ENCODE data around the gene STX7. TPM values are rescaled to one million over a fixed set of nuclear protein-coding genes. Genes with fewer than 3 reads are reported as not detected.

STX7 gene
- total RNA-seq, 4 donors from 2014 or later: 30.1 to 48.2 (median 33.3) TPM

DNA sequence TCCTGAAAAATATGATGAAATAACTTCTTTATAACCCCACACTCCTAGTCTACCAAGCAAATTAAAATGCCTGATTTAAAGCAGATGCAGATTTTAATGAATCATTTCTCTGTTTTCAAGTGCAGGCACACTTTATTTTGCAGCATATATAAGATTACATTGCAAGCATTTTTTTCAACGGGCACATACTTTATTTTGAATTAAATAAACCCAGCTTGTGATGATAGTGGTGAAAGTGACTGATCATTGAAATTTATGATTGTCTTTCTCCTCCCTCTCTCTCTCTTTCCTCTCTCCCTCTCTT, 99.5 kb downstream of the STX7 start:
- 26 to 37% methylated on average over 1 of the region's 1 CpG for WGBS, 2 donors
- intact Hi-C loops (cut with DNase I; ENCODE audit: low total_unique reads): no loop called here

DNA sequence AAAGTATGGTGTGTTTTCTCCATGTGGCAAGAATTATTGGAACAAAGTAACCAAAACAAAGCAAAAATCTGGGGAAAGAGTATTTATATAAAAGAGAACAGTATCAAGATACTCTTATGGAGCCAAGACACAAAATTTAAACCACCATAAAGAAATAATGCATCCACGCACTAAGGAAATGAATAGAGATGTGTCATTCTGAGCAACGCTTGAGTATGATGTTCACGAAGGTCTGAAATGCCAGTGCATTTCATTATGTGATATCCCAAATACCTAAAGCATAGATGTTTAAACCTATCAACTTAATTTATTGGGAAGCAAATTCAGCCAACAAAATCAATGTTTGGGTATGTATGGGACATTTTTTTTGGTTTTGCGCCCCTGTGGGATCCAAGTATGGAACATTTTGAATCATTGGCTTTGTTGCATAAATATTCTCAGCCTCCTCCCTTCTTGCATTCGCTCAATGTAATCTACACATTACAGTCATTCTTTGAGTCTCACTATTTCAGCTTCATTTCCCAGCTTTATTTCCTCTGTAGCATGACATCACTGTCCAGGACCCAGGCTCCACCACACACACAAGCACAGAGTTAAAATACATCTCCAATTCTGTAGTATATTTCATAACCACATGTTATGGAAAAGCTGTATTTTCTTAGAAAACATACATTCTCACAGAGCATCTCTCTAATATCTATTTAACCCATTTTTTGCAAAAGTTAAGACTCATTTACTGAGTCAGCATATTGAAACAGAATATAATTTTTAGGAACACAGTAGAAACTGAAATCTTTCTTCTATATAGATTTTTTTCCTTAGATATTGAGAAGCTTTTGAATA, 100.0 kb downstream of the STX7 start:
- 83 to 93% methylated on average over 5 of the region's 5 CpGs for WGBS, 2 donors
- H3K4me3 ChIP-seq (ENCODE audit: low read depth, poor library complexity, severe bottlenecking): no peak overlapping the region
- intact Hi-C loops (cut with DNase I; ENCODE audit: low total_unique reads): no loop called here
- no peak for DNase-seq (ENCODE audit: low spot score in 2 of 2)
- TF ChIP-seq POLR2A (IDR thresholded peaks at IDR 0.05): no peak
- TF ChIP-seq, protein P1, sequence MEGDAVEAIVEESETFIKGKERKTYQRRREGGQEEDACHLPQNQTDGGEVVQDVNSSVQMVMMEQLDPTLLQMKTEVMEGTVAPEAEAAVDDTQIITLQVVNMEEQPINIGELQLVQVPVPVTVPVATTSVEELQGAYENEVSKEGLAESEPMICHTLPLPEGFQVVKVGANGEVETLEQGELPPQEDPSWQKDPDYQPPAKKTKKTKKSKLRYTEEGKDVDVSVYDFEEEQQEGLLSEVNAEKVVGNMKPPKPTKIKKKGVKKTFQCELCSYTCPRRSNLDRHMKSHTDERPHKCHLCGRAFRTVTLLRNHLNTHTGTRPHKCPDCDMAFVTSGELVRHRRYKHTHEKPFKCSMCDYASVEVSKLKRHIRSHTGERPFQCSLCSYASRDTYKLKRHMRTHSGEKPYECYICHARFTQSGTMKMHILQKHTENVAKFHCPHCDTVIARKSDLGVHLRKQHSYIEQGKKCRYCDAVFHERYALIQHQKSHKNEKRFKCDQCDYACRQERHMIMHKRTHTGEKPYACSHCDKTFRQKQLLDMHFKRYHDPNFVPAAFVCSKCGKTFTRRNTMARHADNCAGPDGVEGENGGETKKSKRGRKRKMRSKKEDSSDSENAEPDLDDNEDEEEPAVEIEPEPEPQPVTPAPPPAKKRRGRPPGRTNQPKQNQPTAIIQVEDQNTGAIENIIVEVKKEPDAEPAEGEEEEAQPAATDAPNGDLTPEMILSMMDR (IDR thresholded peaks at IDR 0.05): no peak

More for the DNA sequence above, 99.5 kb downstream of the STX7 start:
- no peak for TF ChIP-seq POLR2A (IDR thresholded peaks at IDR 0.05)
- TF ChIP-seq, protein P1 (IDR thresholded peaks at IDR 0.05): no peak
- H3K4me3 ChIP-seq (ENCODE audit: low read depth, poor library complexity, severe bottlenecking): no peak overlapping the region
- no peak for DNase-seq (ENCODE audit: low spot score in 2 of 2)

DNA sequence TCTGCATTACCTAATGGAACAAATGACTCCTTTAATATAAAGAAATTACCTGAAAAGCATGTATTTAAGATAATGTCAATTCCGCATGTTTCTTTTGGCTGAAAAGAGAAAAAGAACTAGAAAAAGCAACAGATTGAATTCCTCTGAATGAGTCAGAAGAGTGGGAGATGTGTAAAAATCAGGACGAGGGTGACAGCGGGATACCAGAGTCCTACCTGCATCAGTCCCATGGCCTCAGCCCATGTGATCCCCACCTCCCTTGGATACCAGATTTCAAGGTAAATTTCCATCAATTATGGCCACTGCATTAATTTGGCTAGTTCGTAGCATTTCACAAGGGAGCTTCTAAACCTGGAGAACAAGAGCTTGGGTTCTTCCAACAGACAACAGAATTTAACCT, 101.6 kb downstream of the STX7 start:
- TF ChIP-seq, protein P1 (IDR thresholded peaks at IDR 0.05): no peak
- no peak for TF ChIP-seq POLR2A (IDR thresholded peaks at IDR 0.05)
- DNase-seq (ENCODE audit: low spot score in 2 of 2): no peak
- 87 to 92% methylated on average over 4 of the region's 4 CpGs for WGBS, 2 donors
- H3K4me3 ChIP-seq (ENCODE audit: low read depth, poor library complexity, severe bottlenecking): no peak overlapping the region
- intact Hi-C loops (cut with DNase I; ENCODE audit: low total_unique reads): no loop called here

DNA sequence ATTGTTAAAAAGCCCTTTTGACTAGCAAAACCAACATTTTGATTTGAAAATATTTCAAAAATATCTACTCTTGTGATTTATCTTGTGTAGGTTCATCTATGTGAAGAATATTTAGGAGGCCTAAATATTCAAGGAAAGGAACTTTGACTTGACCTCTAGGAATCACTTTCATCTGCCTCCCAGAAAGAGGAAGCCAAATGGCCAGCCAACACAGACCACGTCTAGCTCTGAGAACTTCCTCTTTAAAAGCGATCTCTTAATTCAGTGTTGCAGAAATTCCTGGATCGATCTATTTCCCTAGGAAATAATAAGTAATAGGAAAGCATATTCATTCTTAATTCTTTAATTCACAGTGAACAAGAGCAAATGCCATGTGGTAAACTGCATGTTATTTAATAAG, 102.1 kb downstream of the STX7 start:
- intact Hi-C loops (cut with DNase I; ENCODE audit: low total_unique reads): no loop called here
- TF ChIP-seq, protein P1 (IDR thresholded peaks at IDR 0.05): no peak
- no peak for TF ChIP-seq POLR2A (IDR thresholded peaks at IDR 0.05)
- WGBS, 2 donors: 71 to 90% methylated on average over 3 of the region's 3 CpGs
- no peak overlapping the region for H3K4me3 ChIP-seq (ENCODE audit: low read depth, poor library complexity, severe bottlenecking)
- DNase-seq (ENCODE audit: low spot score in 2 of 2): no peak

DNA sequence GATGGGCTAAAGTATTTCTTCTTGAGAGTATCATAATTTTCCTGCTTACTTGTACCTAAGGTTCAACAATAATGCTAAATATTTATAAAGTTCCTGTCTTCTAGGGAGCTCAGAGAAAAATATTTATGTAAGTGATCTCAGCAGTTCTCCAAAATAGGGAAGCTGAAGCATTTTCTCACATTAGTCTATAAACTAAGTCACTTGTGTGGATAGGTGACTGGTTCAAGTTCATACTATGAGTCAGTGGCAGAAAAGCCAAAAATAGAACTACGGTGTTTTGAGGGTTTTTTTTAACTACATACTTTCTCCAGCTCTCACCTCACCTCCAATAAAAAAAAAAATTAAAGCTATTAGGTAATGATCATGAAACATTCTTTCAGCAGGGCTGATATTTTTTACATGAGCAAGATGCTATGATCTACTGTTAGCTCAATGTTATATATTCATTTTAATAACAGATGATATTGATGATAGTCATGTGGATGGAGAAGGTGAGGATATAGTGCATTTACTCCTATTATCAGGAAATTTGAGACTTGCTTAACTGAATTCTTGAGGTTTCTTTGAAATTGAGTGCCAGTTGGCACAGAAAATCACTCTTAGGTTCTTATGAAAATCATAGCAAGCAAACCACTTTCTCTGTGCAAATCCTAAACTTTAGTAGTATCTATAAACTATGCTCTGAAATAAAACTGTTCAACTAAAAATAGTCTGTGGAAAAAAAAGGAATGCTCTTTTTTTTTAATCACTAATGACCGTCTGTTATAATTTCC, 107.6 kb downstream of the STX7 start:
- no peak for DNase-seq (ENCODE audit: low spot score in 2 of 2)
- no peak for TF ChIP-seq POLR2A (IDR thresholded peaks at IDR 0.05)
- TF ChIP-seq, protein P1 (IDR thresholded peaks at IDR 0.05): no peak
- no peak overlapping the region for H3K4me3 ChIP-seq (ENCODE audit: low read depth, poor library complexity, severe bottlenecking)
- intact Hi-C loops (cut with DNase I; ENCODE audit: low total_unique reads): no loop called here
- 50 to 56% methylated on average over 2 of the region's 2 CpGs for WGBS, 2 donors
